Natural killer cell (primary cell): ENCODE results near the gene ANKRD34A. TPM values are rescaled to one million over a fixed set of nuclear protein-coding genes. Genes with fewer than 3 reads are reported as not detected.

Source experiments
- ATAC-seq, 3 donors: fragments of 150-1000 bp in 2 of 3; fragments of 200-7000 bp in 1 of 3; cut with Tn5 transposase; 1 replicate in 1 of 3; 2 replicates in 2 of 3; pipeline ENCODE4 v1.10.0; 2021; ENCODE audit warnings: mild to moderate bottlenecking in 2 of 3, moderate library complexity in 2 of 3
- DNase-seq, 2 donors: peaks; one replicate each; pipeline versions ENCODE4 v3.0.0 to v3.0.0-alpha.2; 2013 to 2021; ENCODE audit warnings: mixed read lengths in 1 of 2
- H3K27ac ChIP-seq: one replicate; pipeline ENCODE4 v1.5.1; 2013; ENCODE audit warnings: mild to moderate bottlenecking, low read length
- H3K27me3 ChIP-seq: one replicate; pipeline ENCODE4 v1.6.1; 2013; ENCODE audit warnings: low read length; ENCODE audit not compliant: control insufficient read depth, insufficient read depth
- H3K36me3 ChIP-seq: one replicate; pipeline ENCODE4 v1.6.1; 2013; ENCODE audit warnings: low read length; ENCODE audit not compliant: control insufficient read depth, insufficient read depth
- H3K4me1 ChIP-seq: one replicate; pipeline ENCODE4 v1.6.1; 2013; ENCODE audit warnings: low read length; ENCODE audit not compliant: control insufficient read depth, insufficient read depth
- H3K4me3 ChIP-seq: one replicate; pipeline ENCODE4 v1.5.1; 2013; ENCODE audit warnings: low read length
- H3K9me3 ChIP-seq: one replicate; pipeline ENCODE4 v1.6.1; 2013; ENCODE audit warnings: low read length; ENCODE audit not compliant: control insufficient read depth, insufficient read depth
- H3K27ac Mint-ChIP-seq, 2 donors: one replicate each; pipeline ENCODE4 v1.8.0; 2022; ENCODE audit warnings: mild to moderate bottlenecking in 2 of 2, mixed read lengths in 2 of 2, moderate library complexity in 1 of 2
- H3K27me3 Mint-ChIP-seq, 2 donors: one replicate each; pipeline ENCODE4 v1.8.0; 2022; ENCODE audit warnings: low read depth in 2 of 2, mixed read lengths in 2 of 2
- H3K36me3 Mint-ChIP-seq: one replicate; pipeline ENCODE4 v1.8.0; 2022; ENCODE audit warnings: mixed read lengths
- H3K4me1 Mint-ChIP-seq, 2 donors: one replicate each; pipeline ENCODE4 v1.8.0; 2022; ENCODE audit warnings: mixed read lengths in 2 of 2
- H3K4me3 Mint-ChIP-seq: one replicate; pipeline ENCODE4 v1.8.0; 2022; ENCODE audit warnings: mild to moderate bottlenecking, moderate library complexity, mixed read lengths
- H3K9me3 Mint-ChIP-seq, 2 donors: one replicate each; pipeline ENCODE4 v1.8.0; 2022; ENCODE audit warnings: mixed read lengths in 2 of 2
- CTCF ChIP-seq: fragments of 200-600 bp; IDR thresholded peaks from one replicate; pipeline ENCODE4 v1.8.0; 2022; ENCODE audit warnings: antibody characterized with exemption
- WGBS: methylation state at CpG from one replicate; pipeline ENCODE4 v1.1.7; 2013; ENCODE audit warnings: missing lambda C conversion rate; ENCODE audit not compliant: insufficient coverage; 5-methylcytosine and 5-hydroxymethylcytosine counted together
- intact Hi-C: fragments of 100-400 bp; cut with micrococcal nuclease; formaldehyde crosslinking; loops from one replicate; pipeline ENCODE4 v1.14.2; 2022
- total RNA-seq, 4 donors: library from RNA; stranded (reverse); fragments of 120-200 nt in 1 of 4; gene quantifications; one replicate each; pipeline versions ENCODE4 v1.2.3 to v1.2.4, GENCODE V29; 2013 to 2022

ANKRD34A gene
- total RNA-seq, 3 donors from 2014 or later (not counting 1 experiment from before 2014, with no cell fraction given): 1.4 to 1.9 (median 1.4) TPM

- ATAC-seq: peak in 1 of 3 donors; percentile 12
- Mint-ChIP-seq H3K9me3 (no peaks in the 10 kb centered on the region), H3K4me1 (peaks cover 70 to 76% of the 10 kb centered on the region in 2 donors), H3K27me3 (no peaks in the 10 kb centered on the region), H3K27ac (peak overlapping the region; percentile 97 to 99), H3K36me3 (peaks cover 47% of the 10 kb centered on the region), H3K4me3 (peak overlapping the region; percentile 97)
- H3K9me3 ChIP-seq: no peaks in the 10 kb centered on the region
- peaks cover 41% of the 10 kb centered on the region for H3K36me3 ChIP-seq
- no peak for TF ChIP-seq CTCF
- no peaks in the 10 kb centered on the region for H3K27me3 ChIP-seq
- H3K4me1 ChIP-seq: peaks cover 46% of the 10 kb centered on the region
- intact Hi-C loops: loop anchor here (2.0 to 5.0 kb wide), 4 partner anchors 18 to 67 kb away; partner anchors contain the start of genes ANKRD34A, POLR3GL and RBM8A
- peak overlapping the region; percentile 88 for H3K27ac ChIP-seq
- H3K4me3 ChIP-seq: peak overlapping the region; percentile 64
- WGBS: 5% methylated on average over 10 of the region's 10 CpGs
- peak in 1 of 2 donors; percentile 41 for DNase-seq
Measured at GRCh38 chr1:145994391-145995120, 30.2 kb upstream of the ANKRD34A start.

- peak overlapping the region; percentile 64 for H3K4me3 ChIP-seq
- no peaks in the 10 kb centered on the region for H3K9me3 ChIP-seq
- peak overlapping the region; percentile 88 for H3K27ac ChIP-seq
- no peaks in the 10 kb centered on the region for H3K27me3 ChIP-seq
- intact Hi-C loops: loop anchor here (2.0 kb wide), 1 partner anchor 19 kb away; no protein-coding TSS in a partner anchor
- ATAC-seq: no peak
- Mint-ChIP-seq H3K4me3 (peak overlapping the region; percentile 97), H3K4me1 (peaks cover 64 to 70% of the 10 kb centered on the region in 2 donors), H3K9me3 (no peaks in the 10 kb centered on the region), H3K27ac (peak overlapping the region; percentile 97 to 99), H3K27me3 (no peaks in the 10 kb centered on the region), H3K36me3 (peaks cover 47% of the 10 kb centered on the region)
- DNase-seq: no peak
- TF ChIP-seq CTCF: no peak
- H3K36me3 ChIP-seq: peaks cover 41% of the 10 kb centered on the region
- 6% methylated on average over 4 of the region's 6 CpGs for WGBS
- peaks cover 38% of the 10 kb centered on the region for H3K4me1 ChIP-seq
Measured at GRCh38 chr1:145993618-145994390, 29.4 kb upstream of the ANKRD34A start.

GRCh38 chr1:145992958-145993617 is 28.7 kb upstream of the ANKRD34A start:
- H3K4me1 ChIP-seq: peaks cover 31% of the 10 kb centered on the region
- Mint-ChIP-seq H3K27me3 (no peaks in the 10 kb centered on the region), H3K27ac (peak overlapping the region; percentile 97 to 99), H3K4me1 (peaks cover 66 to 72% of the 10 kb centered on the region in 2 donors), H3K9me3 (no peaks in the 10 kb centered on the region), H3K36me3 (peaks cover 47% of the 10 kb centered on the region), H3K4me3 (peak overlapping the region; percentile 97)
- TF ChIP-seq CTCF: no peak
- H3K9me3 ChIP-seq: no peaks in the 10 kb centered on the region
- ATAC-seq: no peak
- DNase-seq: no peak
- H3K27ac ChIP-seq: peak overlapping the region; percentile 88
- peaks cover 41% of the 10 kb centered on the region for H3K36me3 ChIP-seq
- intact Hi-C loops: no loop called here
- WGBS: 28% methylated on average over 2 of the region's 5 CpGs
- H3K4me3 ChIP-seq: peak overlapping the region; percentile 64
- no peaks in the 10 kb centered on the region for H3K27me3 ChIP-seq
